Body of pancreas (tissue), 4 donors: Measurements from ENCODE around the gene MBD3L1.

ENCODE experiments used
- POLR2A ChIP-seq, 3 donors: fragments of 450-650 bp; IDR thresholded peaks; one replicate each; pipeline ENCODE4 v1.6.1; 2016; ENCODE audit warnings: antibody characterized with exemption in 3 of 3, mild to moderate bottlenecking in 2 of 3
- TF ChIP-seq, protein P1 (sequence below), 7 experiments: fragments of 450-650 bp in 4 of 7; fragments of 200-600 bp in 3 of 7; sonication (generic) in 3 of 7; IDR thresholded peaks; one replicate each; pipeline ENCODE4 v1.5.1; 2016 to 2019; ENCODE audit warnings: antibody characterized with exemption in 7 of 7

DNA sequence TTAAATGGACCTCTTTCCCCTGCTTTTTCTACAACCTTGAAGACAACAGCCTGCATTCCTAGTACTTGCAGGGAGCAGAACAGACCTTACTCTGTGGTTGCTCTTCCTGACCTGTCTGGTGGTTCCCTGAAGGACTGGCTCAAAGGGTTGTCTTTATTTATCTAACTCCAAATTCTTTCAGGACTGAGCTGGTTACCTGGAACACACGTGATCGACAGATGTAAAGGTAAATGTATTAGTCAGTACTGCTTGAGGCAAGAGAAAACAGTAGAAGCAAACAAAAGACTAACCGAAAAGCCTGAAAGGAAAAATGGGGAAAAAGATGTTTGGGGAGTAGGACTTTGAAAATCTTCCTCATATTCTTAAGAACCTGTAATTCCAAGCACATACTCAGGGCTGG is 18.0 kb upstream of the MBD3L1 start:
- TF ChIP-seq, protein P1, sequence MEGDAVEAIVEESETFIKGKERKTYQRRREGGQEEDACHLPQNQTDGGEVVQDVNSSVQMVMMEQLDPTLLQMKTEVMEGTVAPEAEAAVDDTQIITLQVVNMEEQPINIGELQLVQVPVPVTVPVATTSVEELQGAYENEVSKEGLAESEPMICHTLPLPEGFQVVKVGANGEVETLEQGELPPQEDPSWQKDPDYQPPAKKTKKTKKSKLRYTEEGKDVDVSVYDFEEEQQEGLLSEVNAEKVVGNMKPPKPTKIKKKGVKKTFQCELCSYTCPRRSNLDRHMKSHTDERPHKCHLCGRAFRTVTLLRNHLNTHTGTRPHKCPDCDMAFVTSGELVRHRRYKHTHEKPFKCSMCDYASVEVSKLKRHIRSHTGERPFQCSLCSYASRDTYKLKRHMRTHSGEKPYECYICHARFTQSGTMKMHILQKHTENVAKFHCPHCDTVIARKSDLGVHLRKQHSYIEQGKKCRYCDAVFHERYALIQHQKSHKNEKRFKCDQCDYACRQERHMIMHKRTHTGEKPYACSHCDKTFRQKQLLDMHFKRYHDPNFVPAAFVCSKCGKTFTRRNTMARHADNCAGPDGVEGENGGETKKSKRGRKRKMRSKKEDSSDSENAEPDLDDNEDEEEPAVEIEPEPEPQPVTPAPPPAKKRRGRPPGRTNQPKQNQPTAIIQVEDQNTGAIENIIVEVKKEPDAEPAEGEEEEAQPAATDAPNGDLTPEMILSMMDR (IDR thresholded peaks at IDR 0.05): no peak
- no peak for TF ChIP-seq POLR2A (IDR thresholded peaks at IDR 0.05)
